Neuronal stem cell (in vitro differentiated cells): ENCODE measurements around the gene HOXB3.

Source experiments
- DNase-seq: peaks from one replicate; pipeline ENCODE4 v3.0.0-alpha.2; 2013; ENCODE audit warnings: low spot score
- H2AFZ ChIP-seq: one replicate; pipeline ENCODE4 v1.6.1; 2013; ENCODE audit warnings: mild to moderate bottlenecking, low read length, inconsistent platforms
- H2AK5ac ChIP-seq: 2 replicates; pipeline ENCODE4 v1.6.1; 2013; ENCODE audit warnings: low read depth, mild to moderate bottlenecking, inconsistent platforms, low read length, moderate library complexity, mixed read lengths
- H2BK120ac ChIP-seq: 2 replicates; pipeline ENCODE4 v1.6.1; 2013; ENCODE audit warnings: low read depth, mild to moderate bottlenecking, inconsistent platforms, low read length, moderate library complexity, mixed read lengths
- H2BK12ac ChIP-seq: one replicate; pipeline ENCODE4 v1.6.1; 2013; ENCODE audit warnings: low read length, inconsistent platforms
- H2BK15ac ChIP-seq: 2 replicates; pipeline ENCODE4 v1.6.1; 2013; ENCODE audit warnings: mild to moderate bottlenecking, low read length, inconsistent platforms, mixed read lengths
- H2BK5ac ChIP-seq: one replicate; pipeline ENCODE4 v1.6.1; 2013; ENCODE audit warnings: inconsistent platforms, mild to moderate bottlenecking, low read length, moderate library complexity
- H3K14ac ChIP-seq: one replicate; pipeline ENCODE4 v1.6.1; 2013; ENCODE audit warnings: low read length, inconsistent platforms
- H3K18ac ChIP-seq: 2 replicates; pipeline ENCODE4 v1.6.1; 2013; ENCODE audit warnings: low read length, inconsistent platforms
- H3K23ac ChIP-seq: 2 replicates; pipeline ENCODE4 v1.6.1; 2013; ENCODE audit warnings: low read depth, mild to moderate bottlenecking, mixed read lengths, low read length, inconsistent platforms; ENCODE audit not compliant: poor library complexity
- H3K27ac ChIP-seq: replicated peaks from 3 replicates; pipeline ENCODE4 v1.5.1; 2013; ENCODE audit warnings: low read length, inconsistent platforms
- H3K27me3 ChIP-seq, 3 experiments: 2 replicates each; pipeline ENCODE4 v1.6.1; 2013; ENCODE audit warnings: low read length in 3 of 3, mild to moderate bottlenecking in 2 of 3, inconsistent platforms in 1 of 3, low read depth in 1 of 3, mixed read lengths in 1 of 3, moderate library complexity in 1 of 3; ENCODE audit not compliant: control insufficient read depth in 3 of 3, insufficient read depth in 3 of 3
- H3K36me3 ChIP-seq, 2 donors: replicated peaks in 1 of 2; 2 replicates each; pipeline ENCODE4 v1.6.1; 2013; ENCODE audit warnings: low read length in 2 of 2; ENCODE audit not compliant: control insufficient read depth in 2 of 2, insufficient read depth in 2 of 2
- H3K4ac ChIP-seq: 2 replicates; pipeline ENCODE4 v1.6.1; 2013; ENCODE audit warnings: inconsistent platforms, mild to moderate bottlenecking, low read length, moderate library complexity
- H3K4me1 ChIP-seq, 2 donors: 1 replicate in 1 of 2; 2 replicates in 1 of 2; pipeline ENCODE4 v1.6.1; 2013; ENCODE audit warnings: low read length in 2 of 2, low read depth in 1 of 2; ENCODE audit not compliant: control insufficient read depth in 2 of 2, insufficient read depth in 1 of 2
- H3K4me2 ChIP-seq: one replicate; pipeline ENCODE4 v1.6.1; 2013; ENCODE audit warnings: mild to moderate bottlenecking, low read length, inconsistent platforms; ENCODE audit not compliant: insufficient read depth, poor library complexity, severe bottlenecking
- H3K4me3 ChIP-seq, 2 donors: 2 replicates each; pipeline ENCODE4 v1.5.1; 2013; ENCODE audit warnings: low read length in 2 of 2, mild to moderate bottlenecking in 2 of 2, inconsistent platforms in 1 of 2, moderate library complexity in 1 of 2
- H3K79me1 ChIP-seq: one replicate; pipeline ENCODE4 v1.6.1; 2013; ENCODE audit warnings: low read depth, mild to moderate bottlenecking, inconsistent platforms, low read length, moderate library complexity
- H3K9ac ChIP-seq: one replicate; pipeline ENCODE4 v1.6.1; 2013; ENCODE audit warnings: mild to moderate bottlenecking, low read depth, low read length, inconsistent platforms; ENCODE audit not compliant: poor library complexity
- H3K9me3 ChIP-seq, 2 donors: replicated peaks in 1 of 2; 2 replicates each; pipeline versions ENCODE3 to v1.6.1; 2013; ENCODE audit warnings: low read length in 2 of 2, mild to moderate bottlenecking in 2 of 2, inconsistent platforms in 1 of 2, low read depth in 1 of 2, mixed read lengths in 1 of 2, moderate library complexity in 1 of 2; ENCODE audit not compliant: control insufficient read depth in 2 of 2, insufficient read depth in 1 of 2
- H4K8ac ChIP-seq: one replicate; pipeline ENCODE4 v1.6.1; 2013; ENCODE audit warnings: low read depth, mild to moderate bottlenecking, inconsistent platforms, low read length, moderate library complexity
- H4K91ac ChIP-seq: one replicate; pipeline ENCODE4 v1.6.1; 2013; ENCODE audit warnings: low read length, low read depth, mild to moderate bottlenecking, inconsistent platforms; ENCODE audit not compliant: poor library complexity
- WGBS, 2 donors: extraction: QIAGEN DNeasy Blood & Tissue Kit; methylation state at CpG; one replicate each; pipeline ENCODE4 v1.1.7; 2013; ENCODE audit warnings: missing lambda C conversion rate in 2 of 2, mixed read lengths in 1 of 2; ENCODE audit not compliant: insufficient read length in 2 of 2, insufficient replicate concordance in 1 of 2; ENCODE audit errors: extremely low coverage in 2 of 2; 5-methylcytosine and 5-hydroxymethylcytosine counted together

The HOXB3 gene

GRCh38 chr17:48612456-48612853 is 22.4 kb upstream of the HOXB3 start:
- no peak overlapping the region for H3K18ac ChIP-seq
- H3K4ac ChIP-seq = no peak overlapping the region
- H3K9me3 ChIP-seq = peaks cover 4 to 10% of the 10 kb centered on the region in 2 donors
- no peak overlapping the region for H2BK15ac ChIP-seq
- H3K4me3 ChIP-seq = no peak overlapping the region
- WGBS, 2 donors = no CpG with 5 or more reads among the region's 15 CpGs
- no peak overlapping the region for H2BK5ac ChIP-seq
- H3K36me3 ChIP-seq = no peaks in the 10 kb centered on the region
- H3K9ac ChIP-seq = no peak overlapping the region
- H3K79me1 ChIP-seq = no peaks in the 10 kb centered on the region
- no peak overlapping the region for H2BK120ac ChIP-seq
- H4K91ac ChIP-seq = no peak overlapping the region
- peaks cover 71 to 98% (median 98%) of the 10 kb centered on the region in 3 experiments for H3K27me3 ChIP-seq
- H2BK12ac ChIP-seq = no peak overlapping the region
- no peak overlapping the region for H3K4me2 ChIP-seq
- no peak overlapping the region for H2AK5ac ChIP-seq
- no peak overlapping the region for H3K14ac ChIP-seq
- no peak overlapping the region for H3K23ac ChIP-seq
- no peak overlapping the region for H3K27ac ChIP-seq
- H4K8ac ChIP-seq = no peak overlapping the region
- H3K4me1 ChIP-seq = peaks cover 0 to 3% of the 10 kb centered on the region in 2 donors
- H2AFZ ChIP-seq = peak overlapping the region; percentile 83
- DNase-seq = no peak

- Histone ChIP-seq H3K23ac (peak overlapping the region; percentile 62), H3K9me3 (peaks cover 4 to 10% of the 10 kb centered on the region in 2 donors), H3K4me2 (no peak overlapping the region), H3K4me3 (no peak overlapping the region), H2AK5ac (no peak overlapping the region), H2BK5ac (no peak overlapping the region), H3K27me3 (peaks cover 70 to 98% (median 97%) of the 10 kb centered on the region in 3 experiments), H3K4me1 (peaks cover 0 to 3% of the 10 kb centered on the region in 2 donors), H3K14ac (peak overlapping the region; percentile 49), H3K4ac (no peak overlapping the region), H3K79me1 (no peaks in the 10 kb centered on the region), H2AFZ (peak overlapping the region; percentile 17), H2BK120ac (no peak overlapping the region), H3K27ac (no peak overlapping the region), H4K91ac (no peak overlapping the region), H4K8ac (no peak overlapping the region), H3K9ac (no peak overlapping the region), H3K18ac (no peak overlapping the region), H2BK12ac (no peak overlapping the region), H2BK15ac (no peak overlapping the region), H3K36me3 (no peaks in the 10 kb centered on the region)
- no CpG with 5 or more reads among the region's 36 CpGs for WGBS, 2 donors
- no peak for DNase-seq
Measured at GRCh38 chr17:48611681-48612455, 21.8 kb upstream of the HOXB3 start.

GRCh38 chr17:48611213-48611612 is 21.2 kb upstream of the HOXB3 start:
- H2AFZ ChIP-seq = peak overlapping the region; percentile 87
- H2BK15ac ChIP-seq = no peak overlapping the region
- H3K79me1 ChIP-seq = no peaks in the 10 kb centered on the region
- no peak overlapping the region for H3K4ac ChIP-seq
- H3K18ac ChIP-seq = no peak overlapping the region
- H3K27me3 ChIP-seq = peaks cover 71 to 98% (median 97%) of the 10 kb centered on the region in 3 experiments
- H2BK120ac ChIP-seq = no peak overlapping the region
- no peak overlapping the region for H2AK5ac ChIP-seq
- no peak overlapping the region for H4K8ac ChIP-seq
- H4K91ac ChIP-seq = no peak overlapping the region
- no peak overlapping the region for H3K9ac ChIP-seq
- no peak overlapping the region for H2BK12ac ChIP-seq
- H3K4me2 ChIP-seq = no peak overlapping the region
- no peaks in the 10 kb centered on the region for H3K36me3 ChIP-seq
- H3K4me3 ChIP-seq = peak overlapping the region in 1 of 2 donors; percentile 34
- H3K9me3 ChIP-seq = peaks cover 4 to 14% of the 10 kb centered on the region in 2 donors
- H3K27ac ChIP-seq = no peak overlapping the region
- no CpG with 5 or more reads among the region's 22 CpGs for WGBS, 2 donors
- H3K23ac ChIP-seq = no peak overlapping the region
- no peak overlapping the region for H2BK5ac ChIP-seq
- no peak overlapping the region for H3K14ac ChIP-seq
- H3K4me1 ChIP-seq = peaks cover 0 to 3% of the 10 kb centered on the region in 2 donors
- DNase-seq = no peak

- Histone ChIP-seq H3K27me3 (peaks cover 71 to 98% (median 97%) of the 10 kb centered on the region in 3 experiments), H2BK5ac (no peak within 1 kb of the TSS), H3K9ac (no peak within 1 kb of the TSS), H2BK15ac (no peak within 1 kb of the TSS), H2AK5ac (no peak within 1 kb of the TSS), H2BK12ac (no peak within 1 kb of the TSS), H3K14ac (peak within 1 kb of the TSS; percentile 49), H3K4me3 (peak within 1 kb of the TSS in 1 of 2 donors; percentile 34), H2BK120ac (no peak within 1 kb of the TSS), H3K23ac (peak within 1 kb of the TSS; percentile 62), H3K79me1 (no peaks in the 10 kb centered on the region), H2AFZ (peak within 1 kb of the TSS; percentile 87), H3K4me2 (no peak within 1 kb of the TSS), H3K18ac (no peak within 1 kb of the TSS), H3K36me3 (no peaks in the 10 kb centered on the region), H3K9me3 (peaks cover 4 to 14% of the 10 kb centered on the region in 2 donors), H3K27ac (no peak within 1 kb of the TSS), H4K8ac (no peak within 1 kb of the TSS), H4K91ac (no peak within 1 kb of the TSS), H3K4me1 (peaks cover 0 to 3% of the 10 kb centered on the region in 2 donors), H3K4ac (no peak within 1 kb of the TSS)
- DNase-seq = no peak
- WGBS, 2 donors = no CpG with 5 or more reads among the region's 79 CpGs
Measured at GRCh38 chr17:48610282-48611211, 20.5 kb upstream of the HOXB3 start, which contains the start of gene HOXB7. Gene HOXB7, minus strand, starts transcription at chr17:48611017. Its CDS starts 99 bp downstream, at chr17:48610918.
